K562 (cell line): ENCODE measurements around the gene DPAGT1. TPM values are rescaled to one million over a fixed set of nuclear protein-coding genes. Genes with fewer than 3 reads are reported as not detected.

Source experiments
- C11orf30 ChIP-seq: fragments of 450-650 bp; IDR thresholded peaks from 2 replicates; pipeline ENCODE4 v1.6.1; 2016; ENCODE audit warnings: low read depth, mild to moderate bottlenecking
- CBX5 ChIP-seq: IDR thresholded peaks from 2 replicates; pipeline ENCODE4 v1.6.1; 2014; ENCODE audit warnings: low read depth, borderline replicate concordance
- EGR1 ChIP-seq: fragments of 450-650 bp; conservative IDR thresholded peaks from 2 replicates; pipeline ENCODE4 v1.6.1; 2017; ENCODE audit warnings: mild to moderate bottlenecking
- ELF2 ChIP-seq: fragments of 250-450 bp; sonication (Bioruptor Pico); IDR thresholded peaks from 2 replicates; pipeline ENCODE4 v1.5.0; 2021; ENCODE audit warnings: mild to moderate bottlenecking
- FOXJ3 ChIP-seq: sonication (generic); formaldehyde crosslinking; IDR thresholded peaks from 2 replicates; pipeline ENCODE4 v1.4.0; 2020; ENCODE audit warnings: mild to moderate bottlenecking, missing genetic modification reagents
- GABPA ChIP-seq: fragments of 200-800 bp; sonication (Bioruptor generic); conservative IDR thresholded peaks from 2 replicates; pipeline ENCODE4 v1.6.1; 2016; ENCODE audit warnings: low read depth, missing genetic modification characterization, missing compliant biosample characterization
- GTF2F1 ChIP-seq: IDR thresholded peaks from 2 replicates; pipeline ENCODE4 v1.6.1; 2011; ENCODE audit warnings: low read depth, low read length, improper control_type of control experiment
- HCFC1 ChIP-seq: IDR thresholded peaks from 2 replicates; pipeline ENCODE4 v1.6.1; 2012; ENCODE audit warnings: low read depth, low read length, improper control_type of control experiment
- HNRNPLL ChIP-seq: fragments of 200-400 bp; formaldehyde crosslinking; IDR thresholded peaks from 2 replicates; pipeline ENCODE4 v1.6.1; 2017; ENCODE audit warnings: low read length, low read depth, mild to moderate bottlenecking; ENCODE audit not compliant: poor library complexity, severe bottlenecking
- MED1 ChIP-seq: sonication (generic); formaldehyde crosslinking; IDR thresholded peaks from 2 replicates; pipeline ENCODE4 v1.8.1; 2023; ENCODE audit warnings: missing genetic modification reagents, borderline replicate concordance
- NRF1 ChIP-seq, 2 experiments: fragments of 450-650 bp; IDR thresholded peaks in 1 of 2; conservative IDR thresholded peaks in 1 of 2; 2 replicates each; pipeline ENCODE4 v1.6.1; 2014; ENCODE audit warnings: mild to moderate bottlenecking in 2 of 2
- POLR2A ChIP-seq: fragments of 450-650 bp; conservative IDR thresholded peaks from 2 replicates; pipeline ENCODE4 v1.6.1; 2016
- POLR2B ChIP-seq: fragments of 450-650 bp; IDR thresholded peaks from 2 replicates; pipeline ENCODE4 v1.6.1; 2018; ENCODE audit warnings: low read depth; ENCODE audit not compliant: partially characterized antibody
- RBM39 ChIP-seq: fragments of 200-400 bp; formaldehyde crosslinking; optimal IDR thresholded peaks from 2 replicates; pipeline ENCODE3; 2018; ENCODE audit warnings: low read depth, low read length
- REST ChIP-seq, 2 experiments: fragments of 450-650 bp; formaldehyde crosslinking in 1 of 2; IDR thresholded peaks; 2 replicates each; pipeline versions ENCODE4 v1.4.0 to v1.6.1; 2014 to 2020; ENCODE audit warnings: mild to moderate bottlenecking in 2 of 2, borderline replicate concordance in 1 of 2, low read depth in 1 of 2
- ZBTB26 ChIP-seq: fragments of 450-650 bp; formaldehyde crosslinking; IDR thresholded peaks from 2 replicates; pipeline ENCODE4 v1.4.0; 2022; ENCODE audit warnings: missing genetic modification characterization
- ZNF431 ChIP-seq: sonication (generic); formaldehyde crosslinking; IDR thresholded peaks from 2 replicates; pipeline ENCODE4 v1.8.0; 2022; ENCODE audit warnings: mild to moderate bottlenecking, missing genetic modification reagents
- polyA plus RNA-seq, 8 experiments: library from polyadenylated mRNA; depleted of rRNA in 4 of 8; stranded (reverse) in 5 of 8; unstranded in 3 of 8; fragments of >200 nt; fragmentation: Nextera tagmentation in 2 of 8; fragmentation: Illumina TruSeq in 1 of 8; extraction: Ambion mirVana in 2 of 8; extraction: Trizol in 1 of 8; gene quantifications; 2 replicates each; pipeline versions ENCODE4 v1.2.1 to v1.2.3, GENCODE V29; 2011 to 2014; ENCODE audit warnings: inconsistent platforms in 1 of 8, missing spikeins in 1 of 8
- total RNA-seq, 7 experiments: library from RNA; depleted of rRNA in 6 of 7; stranded (reverse); fragments of >200 nt in 6 of 7; fragmentation: Illumina TruSeq in 2 of 7; extraction: Trizol in 2 of 7; gene quantifications; 2 replicates each; pipeline versions ENCODE4 v1.2.1 to v1.2.3, GENCODE V29; 2011 to 2021; ENCODE audit warnings: low replicate concordance in 1 of 7

DPAGT1 gene
- total and polyA plus RNA-seq, 9 of the 15 experiments (the other 6 are each of a cell fraction or from before 2014, with no cell fraction given), result 29.9 to 135 (median 85.0) TPM

GRCh38 chr11:119067371-119068222 lies 34.1 kb downstream of the DPAGT1 start, which contains the start of gene VPS11 (continued):
- TF ChIP-seq REST (IDR thresholded peaks at IDR 0.05; ENCODE audit: borderline replicate concordance) (peak; percentile 97), REST (CRISPR knock-in tag; IDR thresholded peaks at IDR 0.05; ENCODE audit: low read depth) (no peak), GABPA (tag) (peak; percentile 89), CBX5 (no peak), RBM39 (no peak), GTF2F1 (no peak), POLR2A (peak; percentile 80), HCFC1 (peak; percentile 75), ZNF431 (CRISPR knock-in tag) (0 out of 2 replicates have a peak, but pooled peaks have one; percentile 27), EGR1 (peak; percentile 67), NRF1 (conservative IDR thresholded peaks at IDR 0.05 in 1 of 2, IDR thresholded peaks at IDR 0.05 in 1 of 2) (peak; percentile 71 to 77; a peak in 3 of 4 replicates), HNRNPLL (peak; percentile 76), ZBTB26 (no peak), FOXJ3 (CRISPR knock-in tag) (no peak), MED1 (CRISPR knock-in tag) (no peak), POLR2B (peak; percentile 55), C11orf30 (peak; percentile 99), ELF2 (CRISPR knock-in tag) (peak; percentile 75; the same call in 1 of the 2 replicates)
